GM12878 (cell line): ENCODE data around the gene OPN5. TPM values are rescaled to one million over a fixed set of nuclear protein-coding genes. Genes with fewer than 3 reads are reported as not detected.

Source experiments
- ATAC-seq: fragments of 200-7000 bp; cut with Tn5 transposase; 3 replicates; pipeline ENCODE4 v1.9.1; 2020; ENCODE audit warnings: mild to moderate bottlenecking, moderate library complexity
- BruUV-seq: library from RNA; stranded (reverse); fragments of 400-500 nt; replicated peaks from 2 replicates; lab custom pipeline; 2021; lab: Mats Ljungman, UMichigan
- CTCF ChIA-PET: fragments of 300-600 bp; sonication (Branson Sonifier 250); formaldehyde crosslinking; extraction: SDS; loops from one replicate; lab custom pipeline; 2021; ENCODE audit warnings: inconsistent platforms; lab: Yijun Ruan, JAX
- POLR2A ChIA-PET: fragments of 350-600 bp; formaldehyde crosslinking; extraction: SDS; loops from one replicate; lab custom pipeline; 2021; ENCODE audit warnings: inconsistent platforms; lab: Charles Lee
- RAD21 ChIA-PET: fragments of 300-600 bp; sonication (Branson Sonifier 250); formaldehyde crosslinking; loops from one replicate; lab custom pipeline; 2023; ENCODE audit warnings: antibody characterized with exemption; ENCODE audit not compliant: unreplicated experiment; lab: Charles Lee
- SMC1A ChIA-PET: fragments of 300-600 bp; sonication (Branson Sonifier 250); formaldehyde crosslinking; loops from one replicate; lab custom pipeline; 2023; ENCODE audit not compliant: unreplicated experiment, uncharacterized antibody; lab: Charles Lee
- DNase-seq: peaks from one replicate; pipeline ENCODE4 v3.0.0-alpha.2; 2011; ENCODE audit warnings: low read depth, low spot score
- FAIRE-seq: peaks from 3 replicates; lab custom pipeline; 2011; peaks lifted over from hg19 to GRCh38; lab: Jason Lieb, UNC
- H2AFZ ChIP-seq: 2 replicates; pipeline ENCODE4 v1.6.0; 2011; ENCODE audit warnings: low read depth, low read length, control low read depth; ENCODE audit not compliant: control insufficient read depth
- H3K27ac ChIP-seq: 2 replicates; pipeline ENCODE4 v1.5.1; 2011; ENCODE audit warnings: control low read depth; ENCODE audit not compliant: control insufficient read depth, insufficient read depth
- H3K27me3 ChIP-seq, 2 experiments: replicated peaks in 1 of 2; 2 replicates each; pipeline versions ENCODE4 v1.6.0 to v1.6.1; 2011; ENCODE audit warnings: low read length in 1 of 2; ENCODE audit not compliant: control insufficient read depth in 2 of 2, insufficient read depth in 2 of 2
- H3K36me3 ChIP-seq, 2 experiments: 2 replicates each; pipeline ENCODE4 v1.5.1; 2011; ENCODE audit warnings: low read length in 1 of 2; ENCODE audit not compliant: control insufficient read depth in 2 of 2, insufficient read depth in 2 of 2
- H3K4me1 ChIP-seq: 2 replicates; pipeline ENCODE4 v1.6.1; 2011; ENCODE audit warnings: mild to moderate bottlenecking, low read length, moderate library complexity, mixed read lengths; ENCODE audit not compliant: control insufficient read depth, insufficient read depth
- H3K4me2 ChIP-seq: 2 replicates; pipeline ENCODE4 v1.6.0; 2011; ENCODE audit warnings: control low read depth; ENCODE audit not compliant: control insufficient read depth, insufficient read depth
- H3K4me3 ChIP-seq: fragments of 200-600 bp; sonication (generic); 2 replicates; pipeline ENCODE4 v1.5.1; 2016
- H3K79me2 ChIP-seq: 2 replicates; pipeline ENCODE4 v1.6.0; 2011; ENCODE audit warnings: low read length; ENCODE audit not compliant: control insufficient read depth, insufficient read depth
- H3K9ac ChIP-seq: 2 replicates; pipeline ENCODE4 v1.8.0; 2011; ENCODE audit warnings: low read length, control low read depth, mixed read lengths; ENCODE audit not compliant: control insufficient read depth, insufficient read depth
- H3K9me3 ChIP-seq: replicated peaks from 3 replicates; pipeline ENCODE4 v1.5.1; 2011; ENCODE audit warnings: mild to moderate bottlenecking, low read length; ENCODE audit not compliant: control insufficient read depth, insufficient read depth
- H4K20me1 ChIP-seq: 2 replicates; pipeline ENCODE4 v1.6.0; 2011; ENCODE audit not compliant: control insufficient read depth, insufficient read depth
- ATF2 ChIP-seq: IDR thresholded peaks from 2 replicates; pipeline ENCODE4 v1.6.1; 2012; ENCODE audit warnings: low read length, inconsistent platforms
- BCL11A ChIP-seq: IDR thresholded peaks from 2 replicates; pipeline ENCODE4 v1.6.1; 2011; ENCODE audit warnings: low read depth, low read length
- BMI1 ChIP-seq: fragments of 450-650 bp; IDR thresholded peaks from 2 replicates; pipeline ENCODE4 v1.6.1; 2016; ENCODE audit warnings: mild to moderate bottlenecking, moderate library complexity, borderline replicate concordance
- CHD2 ChIP-seq: IDR thresholded peaks from 2 replicates; pipeline ENCODE4 v1.6.1; 2011; ENCODE audit warnings: low read depth, low read length, improper control_type of control experiment, borderline replicate concordance
- E2F8 ChIP-seq: fragments of 450-650 bp; IDR thresholded peaks from 2 replicates; pipeline ENCODE4 v1.6.1; 2018; ENCODE audit warnings: mild to moderate bottlenecking, low read depth, moderate library complexity; ENCODE audit not compliant: partially characterized antibody
- ETV6 ChIP-seq, 2 experiments: fragments of 450-650 bp in 1 of 2; IDR thresholded peaks in 1 of 2; conservative IDR thresholded peaks in 1 of 2; 2 replicates each; pipeline ENCODE4 v1.6.1; 2014; ENCODE audit warnings: antibody characterized with exemption in 1 of 2, borderline replicate concordance in 1 of 2, low read depth in 1 of 2, mild to moderate bottlenecking in 1 of 2, moderate library complexity in 1 of 2
- IRF3 ChIP-seq: fragments of 450-650 bp; IDR thresholded peaks from 2 replicates; pipeline ENCODE4 v1.6.1; 2014; ENCODE audit warnings: mild to moderate bottlenecking
- PKNOX1 ChIP-seq: fragments of 450-650 bp; IDR thresholded peaks from 2 replicates; pipeline ENCODE4 v1.6.1; 2016; ENCODE audit warnings: mild to moderate bottlenecking
- PRDM15 ChIP-seq: fragments of 450-650 bp; formaldehyde crosslinking; IDR thresholded peaks from 2 replicates; pipeline ENCODE4 v1.4.0; 2020; ENCODE audit warnings: mild to moderate bottlenecking, moderate library complexity
- RCOR1 ChIP-seq: conservative IDR thresholded peaks from 2 replicates; pipeline ENCODE4 v1.6.1; 2012; ENCODE audit warnings: low read depth, low read length, improper control_type of control experiment
- SMAD1 ChIP-seq: fragments of 450-650 bp; IDR thresholded peaks from 2 replicates; pipeline ENCODE4 v1.6.1; 2018; ENCODE audit warnings: mild to moderate bottlenecking, low read depth; ENCODE audit not compliant: partially characterized antibody
- SRF ChIP-seq, 2 experiments: IDR thresholded peaks; 2 replicates each; pipeline ENCODE4 v1.6.1; 2011; ENCODE audit warnings: low read depth in 2 of 2, low read length in 2 of 2, mild to moderate bottlenecking in 1 of 2, moderate library complexity in 1 of 2
- WGBS: methylation state at CpG from one replicate; pipeline ENCODE4 v1.1.6; 2016; ENCODE audit warnings: low lambda C conversion rate; ENCODE audit not compliant: insufficient replicate concordance, insufficient coverage; ENCODE audit errors: missing lambda C conversion rate; 5-methylcytosine and 5-hydroxymethylcytosine counted together
- in situ Hi-C: fragments of 300-500 bp; cut with MboI; formaldehyde crosslinking; loops from 9 replicates; pipeline ENCODE4 v1.14.3; 2018; ENCODE audit warnings: mixed read lengths
- intact Hi-C: fragments of 100-400 bp; cut with micrococcal nuclease; formaldehyde crosslinking; loops from one replicate; pipeline ENCODE4 v1.14.2; 2022; ENCODE audit not compliant: unreplicated experiment
- polyA plus RNA-seq, 11 experiments: library from polyadenylated mRNA; depleted of rRNA in 4 of 11; unstranded in 6 of 11; stranded (reverse) in 5 of 11; fragments of >200 nt; fragmentation: Nextera tagmentation in 4 of 11; fragmentation: Illumina TruSeq in 1 of 11; extraction: Ambion mirVana in 4 of 11; extraction: Trizol in 1 of 11; gene quantifications; 1 replicate in 1 of 11; 2 replicates in 10 of 11; pipeline versions ENCODE4 v1.2.1 to v1.2.3, GENCODE V29; 2011 to 2016; ENCODE audit warnings: inconsistent platforms in 2 of 11, missing spikeins in 2 of 11, low read depth in 1 of 11
- total RNA-seq, 4 experiments: library from RNA; depleted of rRNA in 3 of 4; stranded (reverse); fragments of >200 nt in 3 of 4; fragmentation: Illumina TruSeq in 1 of 4; extraction: Trizol in 1 of 4; gene quantifications; 2 replicates each; pipeline versions ENCODE4 v1.2.1 to v1.2.3, GENCODE V29; 2013 to 2021

Gene OPN5
- total and polyA plus RNA-seq, 10 of the 15 experiments (the other 5 are each of a cell fraction or from before 2014, with no cell fraction given), result not detected

- Histone ChIP-seq H3K9me3 (no peaks in the 10 kb centered on the region), H3K4me1 (no peaks in the 10 kb centered on the region), H3K36me3 (no peaks in the 10 kb centered on the region), H3K4me3 (no peak overlapping the region), H3K27me3 (0 out of 4 replicates have a peak, but pooled peaks cover 0 to 1% of the 10 kb centered on the region in 2 experiments), H3K4me2 (no peak overlapping the region), H2AFZ (no peak overlapping the region), H3K79me2 (no peaks in the 10 kb centered on the region), H4K20me1 (no peaks in the 10 kb centered on the region), H3K9ac (no peak overlapping the region), H3K27ac (no peak overlapping the region)
- ATAC-seq, result no peak
- 12% methylated on average over 6 of the region's 6 CpGs for WGBS
- POLR2A ChIA-PET, result no interaction called here
- RAD21 ChIA-PET, result no interaction called here
- SMC1A ChIA-PET, result no interaction called here
- BruUV-seq, result no TSS peak
- CTCF ChIA-PET, result no interaction called here
- in situ Hi-C loops (no loop called here), intact Hi-C loops (no loop called here)
- DNase-seq, result no peak
- FAIRE-seq, result no peak
- TF ChIP-seq E2F8 (no peak), CHD2 (no peak), IRF3 (no peak), SMAD1 (no peak), BCL11A (no peak), SRF (IDR thresholded peaks at IDR 0.05; ENCODE audit: low read depth in 2 of 2, low read length in 2 of 2) (no peak), ETV6 (conservative IDR thresholded peaks at IDR 0.05 in 1 of 2, IDR thresholded peaks at IDR 0.05 in 1 of 2; ENCODE audit: borderline replicate concordance in 1 of 2, low read depth in 1 of 2) (no peak), ATF2 (no peak), BMI1 (no peak), PRDM15 (no peak), PKNOX1 (no peak), RCOR1 (no peak)
Measured at GRCh38 chr6:47822856-47823554, 41.2 kb downstream of the OPN5 start.
